ENCODE measurements around the gene PTPRN2. TPM values are rescaled to one million over a fixed set of nuclear protein-coding genes. Genes with fewer than 3 reads are reported as not detected.

The PTPRN2 gene
- total RNA-seq, 1 experiment from 2014 or later, result 2.1 TPM

DNA sequence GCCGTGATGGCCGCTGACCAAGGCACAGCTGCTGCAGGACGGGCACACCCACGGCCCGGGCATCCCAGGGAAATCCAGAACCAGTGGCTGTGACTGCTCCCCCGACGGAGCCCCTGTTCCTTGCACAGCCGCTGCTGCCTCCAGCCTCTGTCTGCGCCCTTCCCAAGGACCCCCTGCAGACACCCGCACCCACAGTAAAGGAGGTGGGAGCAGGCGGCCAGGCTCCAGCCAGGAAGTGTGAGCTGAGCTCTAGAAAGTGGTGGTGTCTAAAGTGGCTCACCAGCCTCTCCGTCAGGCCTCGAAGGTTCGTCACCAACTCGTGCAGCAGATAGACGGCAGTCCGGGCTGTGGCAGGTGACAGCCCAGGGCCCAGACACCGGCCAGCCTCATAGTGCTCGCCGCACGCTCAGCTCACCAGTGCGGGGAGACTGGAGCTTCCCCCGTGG is 944.1 kb downstream of the PTPRN2 start:
- H3K27ac ChIP-seq (ENCODE audit: low read depth, low read length), result no peak overlapping the region
- CTCF ChIA-PET, result no interaction called here

More for the DNA sequence above, 944.1 kb downstream of the PTPRN2 start:
- no peak overlapping the region for H3K9ac ChIP-seq (ENCODE audit: low read length)
- POLR2A ChIA-PET, result no interaction called here
- no peaks in the 10 kb centered on the region; a peak in 1 of 4 replicates for H3K9me3 ChIP-seq (ENCODE audit: control insufficient read depth in 1 of 2, insufficient read depth in 1 of 2, low read depth in 1 of 2, low read length in 2 of 2)
- no peaks in the 10 kb centered on the region for H3K36me3 ChIP-seq (ENCODE audit: control insufficient read depth in 1 of 2, insufficient read depth in 2 of 2, low read length in 2 of 2)
- no peaks in the 10 kb centered on the region for H3K9me2 ChIP-seq (ENCODE audit: insufficient read depth)
- RAD21 ChIA-PET (ENCODE audit: low non-redundant PET in 1 of 2, low total read pairs in 2 of 2, uncharacterized antibody in 2 of 2, unreplicated experiment in 2 of 2), result no interaction called here
- no peak overlapping the region for H3K4me2 ChIP-seq (ENCODE audit: low read length)
- no peak for TF ChIP-seq EZH2phosphoT487 (IDR thresholded peaks at IDR 0.05; ENCODE audit: borderline replicate concordance)
- TF ChIP-seq CBX3 (IDR thresholded peaks at IDR 0.05; ENCODE audit: low read depth), result no peak
- TF ChIP-seq POLR2A (IDR thresholded peaks at IDR 0.05; ENCODE audit: borderline replicate concordance, extremely low read depth, insufficient read depth, insufficient read length), result no peak
- no peak for TF ChIP-seq EZH2 (IDR thresholded peaks at IDR 0.05)
- TF ChIP-seq JUND (IDR thresholded peaks at IDR 0.05), result no peak
- TF ChIP-seq SP1 (IDR thresholded peaks at IDR 0.05; ENCODE audit: low read depth), result no peak
- TF ChIP-seq ZFX (IDR thresholded peaks at IDR 0.05), result no peak
- TF ChIP-seq ZBTB33 (IDR thresholded peaks at IDR 0.05; ENCODE audit: extremely low read depth, insufficient replicate concordance, low read length), result no peak
- no peak for TF ChIP-seq MAX (IDR thresholded peaks at IDR 0.05)
- TF ChIP-seq YY1 (IDR thresholded peaks at IDR 0.05; ENCODE audit: extremely low read depth, insufficient replicate concordance, low read depth, low read length), result no peak
- no peak for TF ChIP-seq FOSL1 (IDR thresholded peaks at IDR 0.05; ENCODE audit: low read depth)
- TF ChIP-seq POLR2AphosphoS5 (IDR thresholded peaks at IDR 0.05; ENCODE audit: low read depth, low read length), result no peak
- H3K79me2 ChIP-seq (ENCODE audit: insufficient read depth, low read length), result no peaks in the 10 kb centered on the region
- no peaks in the 10 kb centered on the region for H3K4me1 ChIP-seq (ENCODE audit: control insufficient read depth in 1 of 2, insufficient read depth in 2 of 2, low read length in 2 of 2)
- no peak overlapping the region for H2AFZ ChIP-seq (ENCODE audit: low read depth, low read length, poor library complexity, severe bottlenecking)
- H3K27me3 ChIP-seq (ENCODE audit: insufficient read depth, low read length), result no peaks in the 10 kb centered on the region
- intact Hi-C loops (cut with micrococcal nuclease), result no loop called here
- ATAC-seq, result no peak
- DNase-seq (ENCODE audit: low read depth, low spot score), result no peak
- no TSS peak for BruUV-seq (replicated peaks)
- no peaks in the 10 kb centered on the region for H4K20me1 ChIP-seq (ENCODE audit: insufficient read depth)
- no peak overlapping the region for H3K4me3 ChIP-seq (replicated peaks in 1 of 2; ENCODE audit: low read depth in 1 of 2, low read length in 2 of 2)
